CD14-positive monocyte (primary cell): ENCODE measurements around the gene SARS1. TPM values are rescaled to one million over a fixed set of nuclear protein-coding genes. Genes with fewer than 3 reads are reported as not detected.

Source experiments
- DNase-seq, 3 donors: peaks; one replicate each; pipeline ENCODE4 v3.0.0-alpha.2; 2011 to 2022
- H2AFZ ChIP-seq: 2 replicates; pipeline ENCODE4 v1.6.0; 2012; ENCODE audit warnings: mild to moderate bottlenecking, low read depth, low read length, inconsistent platforms; ENCODE audit not compliant: insufficient read depth, poor library complexity, severe bottlenecking
- H3K27ac ChIP-seq, 2 donors: 1 replicate in 1 of 2; 2 replicates in 1 of 2; pipeline ENCODE4 v1.5.1; 2012 to 2013; ENCODE audit warnings: low read length in 2 of 2, control low read depth in 1 of 2, inconsistent platforms in 1 of 2, low read depth in 1 of 2, mild to moderate bottlenecking in 1 of 2
- H3K27me3 ChIP-seq, 2 donors: one replicate each; pipeline versions ENCODE4 v1.6.0 to v1.6.1; 2011 to 2013; ENCODE audit warnings: low read length in 2 of 2; ENCODE audit not compliant: control insufficient read depth in 2 of 2, insufficient read depth in 2 of 2
- H3K36me3 ChIP-seq, 2 donors: replicated peaks in 1 of 2; 1 replicate in 1 of 2; 2 replicates in 1 of 2; pipeline versions ENCODE4 v1.5.1 to v1.6.1; 2012 to 2013; ENCODE audit warnings: low read length in 2 of 2, control low read depth in 1 of 2, inconsistent platforms in 1 of 2, mild to moderate bottlenecking in 1 of 2; ENCODE audit not compliant: insufficient read depth in 2 of 2, control insufficient read depth in 1 of 2
- H3K4me1 ChIP-seq, 2 donors: 1 replicate in 1 of 2; 2 replicates in 1 of 2; pipeline versions ENCODE4 v1.5.1 to v1.6.1; 2012 to 2013; ENCODE audit warnings: low read length in 2 of 2, control low read depth in 1 of 2, inconsistent platforms in 1 of 2, mild to moderate bottlenecking in 1 of 2, moderate library complexity in 1 of 2; ENCODE audit not compliant: insufficient read depth in 2 of 2, control insufficient read depth in 1 of 2
- H3K4me2 ChIP-seq: replicated peaks from 2 replicates; pipeline ENCODE3; 2012; ENCODE audit warnings: low read length, moderate library complexity, mild to moderate bottlenecking; ENCODE audit not compliant: poor library complexity, severe bottlenecking; ENCODE audit errors: extremely low read depth
- H3K4me3 ChIP-seq, 3 experiments: fragments of 200-600 bp in 1 of 3; sonication (generic) in 1 of 3; replicated peaks in 1 of 3; 1 replicate in 2 of 3; 2 replicates in 1 of 3; pipeline ENCODE4 v1.5.1; 2011 to 2013; ENCODE audit warnings: low read length in 3 of 3, mild to moderate bottlenecking in 3 of 3, control low read depth in 2 of 3, low read depth in 2 of 3, inconsistent platforms in 1 of 3, moderate library complexity in 1 of 3
- H3K79me2 ChIP-seq: 2 replicates; pipeline ENCODE4 v1.6.0; 2012; ENCODE audit warnings: mild to moderate bottlenecking, control low read depth, inconsistent platforms, low read length, moderate library complexity; ENCODE audit not compliant: insufficient read depth
- H3K9ac ChIP-seq: 2 replicates; pipeline ENCODE4 v1.6.0; 2017; ENCODE audit warnings: low read length, mild to moderate bottlenecking; ENCODE audit not compliant: insufficient read depth, poor library complexity, severe bottlenecking
- H3K9me3 ChIP-seq, 2 donors: replicated peaks in 1 of 2; 1 replicate in 1 of 2; 2 replicates in 1 of 2; pipeline versions ENCODE4 v1.5.1 to v1.6.1; 2012 to 2013; ENCODE audit warnings: low read length in 2 of 2, control low read depth in 1 of 2; ENCODE audit not compliant: control insufficient read depth in 1 of 2, insufficient read depth in 1 of 2
- H4K20me1 ChIP-seq: 2 replicates; pipeline ENCODE4 v1.6.0; 2012; ENCODE audit warnings: mild to moderate bottlenecking, low read length, control low read depth, moderate library complexity; ENCODE audit not compliant: insufficient read depth
- H3K27ac Mint-ChIP-seq, 7 donors: one replicate each; pipeline ENCODE4 v1.8.0; 2020; ENCODE audit warnings: mild to moderate bottlenecking in 7 of 7, mixed read lengths in 7 of 7, moderate library complexity in 6 of 7, inconsistent platforms in 2 of 7
- H3K27me3 Mint-ChIP-seq, 3 donors: one replicate each; pipeline ENCODE4 v1.8.0; 2021 to 2022; ENCODE audit warnings: low read depth in 3 of 3, mild to moderate bottlenecking in 3 of 3, mixed read lengths in 3 of 3, moderate library complexity in 3 of 3, inconsistent platforms in 1 of 3
- H3K36me3 Mint-ChIP-seq, 2 donors: one replicate each; pipeline ENCODE4 v1.8.0; 2020; ENCODE audit warnings: mixed read lengths in 2 of 2, inconsistent platforms in 1 of 2, mild to moderate bottlenecking in 1 of 2
- H3K4me1 Mint-ChIP-seq: one replicate; pipeline ENCODE4 v1.8.0; 2020; ENCODE audit warnings: mild to moderate bottlenecking, mixed read lengths
- H3K4me3 Mint-ChIP-seq, 2 donors: one replicate each; pipeline ENCODE4 v1.8.0; 2020; ENCODE audit warnings: mild to moderate bottlenecking in 2 of 2, mixed read lengths in 2 of 2, moderate library complexity in 1 of 2
- H3K9me3 Mint-ChIP-seq, 7 donors: one replicate each; pipeline ENCODE4 v1.8.0; 2020 to 2022; ENCODE audit warnings: mixed read lengths in 7 of 7, mild to moderate bottlenecking in 6 of 7, moderate library complexity in 6 of 7, inconsistent platforms in 2 of 7
- WGBS: methylation state at CpG from one replicate; pipeline ENCODE4 v1.1.5; 2013; ENCODE audit warnings: missing lambda C conversion rate; ENCODE audit not compliant: insufficient coverage; 5-methylcytosine and 5-hydroxymethylcytosine counted together
- intact Hi-C, 2 donors: fragments of 100-400 bp; cut with micrococcal nuclease; formaldehyde crosslinking; loops; one replicate each; pipeline versions ENCODE4 v1.15.0 to v1.15.1; 2023
- polyA plus RNA-seq, 3 donors: library from polyadenylated mRNA; depleted of rRNA in 1 of 3; unstranded in 2 of 3; stranded (reverse) in 1 of 3; fragments of 300-500 nt in 2 of 3; fragments of >200 nt in 1 of 3; fragmentation: Illumina TruSeq in 2 of 3; gene quantifications; 1 replicate in 2 of 3; 2 replicates in 1 of 3; pipeline ENCODE4 v1.2.3, GENCODE V29; 2012 to 2021
- TF ChIP-seq, protein P1 (sequence below): fragments of 200-600 bp; IDR thresholded peaks from one replicate; pipeline ENCODE4 v1.8.0; 2022; ENCODE audit warnings: antibody characterized with exemption, mild to moderate bottlenecking

The SARS1 gene
- polyA plus RNA-seq, 3 donors: 70.1 to 107 (median 99.1) TPM

DNA sequence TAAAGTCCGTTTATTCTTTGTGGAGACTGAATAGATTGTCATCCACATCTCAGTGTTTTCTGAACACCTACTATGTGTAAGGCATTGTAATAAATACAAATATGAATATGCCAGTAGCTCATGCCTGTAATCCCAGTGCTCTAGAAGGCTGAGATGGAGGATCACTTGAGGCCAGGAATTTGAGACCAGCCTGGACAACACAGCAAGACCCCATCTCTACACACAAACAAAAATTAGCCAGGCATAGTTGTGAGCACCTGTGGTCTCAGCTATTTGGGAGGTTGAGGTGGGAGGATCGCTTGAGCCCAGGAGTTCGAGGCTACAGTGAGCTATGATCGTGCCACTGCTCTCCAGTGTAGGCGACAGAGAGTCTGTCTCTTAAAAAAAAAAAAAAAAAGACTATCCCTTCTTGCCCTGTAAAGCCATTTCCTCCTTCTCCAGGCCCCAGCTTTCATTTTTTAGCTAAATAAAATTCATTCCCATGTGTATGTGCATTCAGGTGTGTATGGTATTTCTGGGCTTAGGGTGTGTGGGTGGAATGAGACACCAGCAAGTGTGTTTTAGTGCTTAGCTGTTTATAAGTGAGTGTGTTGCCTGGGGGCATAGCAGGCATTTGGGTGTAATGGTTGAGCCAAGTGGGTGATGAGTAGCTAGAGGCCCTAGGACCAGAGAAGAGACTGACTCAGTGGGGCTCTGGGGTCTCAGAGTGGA is 43.4 kb downstream of the SARS1 start:
- TF ChIP-seq, protein P1, sequence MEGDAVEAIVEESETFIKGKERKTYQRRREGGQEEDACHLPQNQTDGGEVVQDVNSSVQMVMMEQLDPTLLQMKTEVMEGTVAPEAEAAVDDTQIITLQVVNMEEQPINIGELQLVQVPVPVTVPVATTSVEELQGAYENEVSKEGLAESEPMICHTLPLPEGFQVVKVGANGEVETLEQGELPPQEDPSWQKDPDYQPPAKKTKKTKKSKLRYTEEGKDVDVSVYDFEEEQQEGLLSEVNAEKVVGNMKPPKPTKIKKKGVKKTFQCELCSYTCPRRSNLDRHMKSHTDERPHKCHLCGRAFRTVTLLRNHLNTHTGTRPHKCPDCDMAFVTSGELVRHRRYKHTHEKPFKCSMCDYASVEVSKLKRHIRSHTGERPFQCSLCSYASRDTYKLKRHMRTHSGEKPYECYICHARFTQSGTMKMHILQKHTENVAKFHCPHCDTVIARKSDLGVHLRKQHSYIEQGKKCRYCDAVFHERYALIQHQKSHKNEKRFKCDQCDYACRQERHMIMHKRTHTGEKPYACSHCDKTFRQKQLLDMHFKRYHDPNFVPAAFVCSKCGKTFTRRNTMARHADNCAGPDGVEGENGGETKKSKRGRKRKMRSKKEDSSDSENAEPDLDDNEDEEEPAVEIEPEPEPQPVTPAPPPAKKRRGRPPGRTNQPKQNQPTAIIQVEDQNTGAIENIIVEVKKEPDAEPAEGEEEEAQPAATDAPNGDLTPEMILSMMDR: no peak
- H3K4me1 ChIP-seq: no peaks in the 10 kb centered on the region
- no peak overlapping the region for H3K4me3 ChIP-seq
- Mint-ChIP-seq H3K4me3 (no peak overlapping the region), H3K9me3 (peaks cover 0 to 8% (median 0%) of the 10 kb centered on the region in 7 donors), H3K27ac (no peak overlapping the region), H3K4me1 (peaks cover 1% of the 10 kb centered on the region), H3K36me3 (no peaks in the 10 kb centered on the region), H3K27me3 (peaks cover 2 to 19% (median 7%) of the 10 kb centered on the region in 3 donors)
- no peak overlapping the region for H3K27ac ChIP-seq
- WGBS: 83% methylated on average over 1 of the region's 5 CpGs
- no peak for DNase-seq
- no peak overlapping the region for H3K9ac ChIP-seq
- peaks cover 0 to 4% of the 10 kb centered on the region in 2 donors for H3K27me3 ChIP-seq
- no peak overlapping the region for H2AFZ ChIP-seq
- no peaks in the 10 kb centered on the region for H3K79me2 ChIP-seq
- intact Hi-C loops: no loop called here
- no peaks in the 10 kb centered on the region for H3K36me3 ChIP-seq
- H4K20me1 ChIP-seq: no peaks in the 10 kb centered on the region
- no peaks in the 10 kb centered on the region for H3K9me3 ChIP-seq
- H3K4me2 ChIP-seq: no peak overlapping the region

GRCh38 chr1:109257682-109258421 is 44.1 kb downstream of the SARS1 start:
- H3K9me3 Mint-ChIP-seq: peaks cover 0 to 8% (median 0%) of the 10 kb centered on the region in 7 donors
- Histone ChIP-seq H3K4me1 (no peaks in the 10 kb centered on the region), H3K27me3 (peaks cover 0 to 4% of the 10 kb centered on the region in 2 donors), H3K4me3 (no peak overlapping the region), H3K36me3 (no peaks in the 10 kb centered on the region), H2AFZ (no peak overlapping the region), H4K20me1 (no peaks in the 10 kb centered on the region), H3K79me2 (no peaks in the 10 kb centered on the region), H3K9ac (no peak overlapping the region), H3K27ac (no peak overlapping the region), H3K4me2 (no peak overlapping the region), H3K9me3 (no peaks in the 10 kb centered on the region)
- no peak for DNase-seq
- TF ChIP-seq, protein P1: no peak
- H3K27me3 Mint-ChIP-seq: peaks cover 5 to 19% (median 7%) of the 10 kb centered on the region in 3 donors
- no peak overlapping the region for H3K4me3 Mint-ChIP-seq
- intact Hi-C loops: no loop called here
- no peaks in the 10 kb centered on the region for H3K36me3 Mint-ChIP-seq
- peaks cover 1% of the 10 kb centered on the region for H3K4me1 Mint-ChIP-seq
- H3K27ac Mint-ChIP-seq: no peak overlapping the region
- 94% methylated on average over 10 of the region's 15 CpGs for WGBS
